ENCODE results near the gene AGR2. TPM values are rescaled to one million over a fixed set of nuclear protein-coding genes. Genes with fewer than 3 reads are reported as not detected.

The AGR2 gene
- polyA plus RNA-seq, 1 of the 3 experiments (the other 2 are of a cell fraction) = not detected

- DNase-seq = no peak
- no peaks in the 10 kb centered on the region for H3K36me3 ChIP-seq (replicated peaks in 1 of 2; ENCODE audit: control insufficient read depth in 1 of 2, insufficient read depth in 2 of 2, low read length in 1 of 2)
- H3K27ac ChIP-seq (ENCODE audit: low read depth in 2 of 2, low read length in 1 of 2) = no peak overlapping the region
- H3K9ac ChIP-seq = no peak overlapping the region
- no peak overlapping the region for H3K4me3 ChIP-seq (ENCODE audit: low read depth in 2 of 2, low read length in 1 of 2)
- no peak overlapping the region for H2AFZ ChIP-seq (ENCODE audit: low read depth)
- H3K9me2 ChIP-seq = no peaks in the 10 kb centered on the region
- TF ChIP-seq FOXM1 (IDR thresholded peaks at IDR 0.05; ENCODE audit: low read depth) (no peak), YY1 (IDR thresholded peaks at IDR 0.05; ENCODE audit: low read depth) (no peak), POLR2AphosphoS5 (IDR thresholded peaks at IDR 0.05; ENCODE audit: low read depth, low read length) (no peak), TEAD4 (IDR thresholded peaks at IDR 0.05; ENCODE audit: borderline replicate concordance, insufficient read depth) (no peak), PBX3 (IDR thresholded peaks at IDR 0.05) (no peak), ELF1 (IDR thresholded peaks at IDR 0.05) (no peak), FOXJ3 (CRISPR knock-in tag; IDR thresholded peaks at IDR 0.05) (no peak), NFIC (IDR thresholded peaks at IDR 0.05; ENCODE audit: borderline replicate concordance) (no peak), USF2 (IDR thresholded peaks at IDR 0.05; ENCODE audit: borderline replicate concordance, low read depth, low read length) (no peak), REST (IDR thresholded peaks at IDR 0.05; ENCODE audit: low read depth, low read length) (no peak), CTCF (IDR thresholded peaks at IDR 0.05) (no peak), MAX (IDR thresholded peaks at IDR 0.05; ENCODE audit: low read depth) (no peak), RXRA (IDR thresholded peaks at IDR 0.05; ENCODE audit: borderline replicate concordance, low read depth) (no peak), USF1 (IDR thresholded peaks at IDR 0.05; ENCODE audit: borderline replicate concordance, low read depth) (no peak)
- H3K4me1 ChIP-seq (ENCODE audit: control insufficient read depth in 1 of 2, insufficient read depth in 2 of 2, low read depth in 1 of 2, low read length in 1 of 2) = no peaks in the 10 kb centered on the region; a peak in 1 of 4 replicates
- H3F3A ChIP-seq (replicated peaks; ENCODE audit: insufficient read depth) = no peaks in the 10 kb centered on the region
- H4K20me1 ChIP-seq (ENCODE audit: insufficient read depth) = no peaks in the 10 kb centered on the region
- 48% methylated on average over 4 of the region's 4 CpGs for WGBS (ENCODE audit: low lambda C conversion rate)
- no peak overlapping the region for H3K4me2 ChIP-seq
- no peaks in the 10 kb centered on the region for H3K9me3 ChIP-seq
- peaks cover 19% of the 10 kb centered on the region; the same call in 1 of the 2 replicates for H3K27me3 ChIP-seq (ENCODE audit: insufficient read depth)
- POLR2A ChIA-PET = no interaction called here
- CTCF ChIA-PET = interaction anchor here (1.0 to 2.9 kb wide), 2 partner anchors 12 to 31 kb away, joined by 3 to 25 read pairs; no protein-coding TSS in a partner anchor
- H3K79me2 ChIP-seq (ENCODE audit: insufficient read depth) = no peaks in the 10 kb centered on the region
Observed at GRCh38 chr7:16812542-16813231, 7.9 kb upstream of the AGR2 start.
